Nephron (organoid): ENCODE measurements around the gene ZNF488.
A peak's percentile ranks its signal among the peaks of the same experiment; 100 is the strongest.

ENCODE experiments used
- H3K27ac Mint-ChIP-seq, 3 experiments: 2 replicates each; pipeline ENCODE4 v1.8.0; 2020; ENCODE audit warnings: mixed read lengths in 3 of 3, mild to moderate bottlenecking in 2 of 3, moderate library complexity in 1 of 3
- H3K27me3 Mint-ChIP-seq: 2 replicates; pipeline ENCODE4 v1.8.0; 2021; ENCODE audit warnings: low read depth, mild to moderate bottlenecking, moderate library complexity, mixed read lengths
- H3K36me3 Mint-ChIP-seq: 2 replicates; pipeline ENCODE4 v1.8.0; 2020; ENCODE audit warnings: low read depth, mixed read lengths
- H3K4me1 Mint-ChIP-seq: 2 replicates; pipeline ENCODE4 v1.8.0; 2020; ENCODE audit warnings: mixed read lengths
- H3K4me3 Mint-ChIP-seq, 3 experiments: 2 replicates each; pipeline ENCODE4 v1.8.0; 2020; ENCODE audit warnings: mild to moderate bottlenecking in 3 of 3, mixed read lengths in 3 of 3, moderate library complexity in 2 of 3
- H3K9me3 Mint-ChIP-seq: 2 replicates; pipeline ENCODE4 v1.8.0; 2020; ENCODE audit warnings: mixed read lengths
- CTCF ChIP-seq, 3 experiments: fragments of 200-600 bp; sonication (generic); IDR thresholded peaks; one replicate each; pipeline ENCODE4 v1.5.0; 2021; ENCODE audit warnings: antibody characterized with exemption in 3 of 3; ENCODE audit not compliant: unreplicated experiment in 3 of 3

The ZNF488 gene

GRCh38 chr10:47379445-47379785 lies 4.7 kb downstream of the ZNF488 start:
- Mint-ChIP-seq H3K4me1 (peaks cover 55% of the 10 kb centered on the region), H3K9me3 (peaks cover 2% of the 10 kb centered on the region), H3K36me3 (no peaks in the 10 kb centered on the region), H3K4me3 (no peak overlapping the region), H3K27ac (no peak overlapping the region), H3K27me3 (peaks cover 60% of the 10 kb centered on the region)
- TF ChIP-seq CTCF (IDR thresholded peaks at IDR 0.05; ENCODE audit: unreplicated experiment in 3 of 3): no peak

GRCh38 chr10:47378606-47379444 lies 5.3 kb downstream of the ZNF488 start:
- H3K4me3 Mint-ChIP-seq: no peak overlapping the region
- TF ChIP-seq CTCF (IDR thresholded peaks at IDR 0.05; ENCODE audit: unreplicated experiment in 3 of 3): no peak
- H3K27me3 Mint-ChIP-seq: peaks cover 60% of the 10 kb centered on the region
- no peaks in the 10 kb centered on the region for H3K36me3 Mint-ChIP-seq
- no peak overlapping the region for H3K27ac Mint-ChIP-seq
- peaks cover 53% of the 10 kb centered on the region for H3K4me1 Mint-ChIP-seq
- peaks cover 2% of the 10 kb centered on the region for H3K9me3 Mint-ChIP-seq

- TF ChIP-seq CTCF (IDR thresholded peaks at IDR 0.05; ENCODE audit: unreplicated experiment in 3 of 3): no peak
- peaks cover 2% of the 10 kb centered on the region for H3K9me3 Mint-ChIP-seq
- H3K27me3 Mint-ChIP-seq: peaks cover 57% of the 10 kb centered on the region
- peak overlapping the region in 1 of 3 experiments; percentile 77 for H3K27ac Mint-ChIP-seq
- no peak overlapping the region for H3K4me3 Mint-ChIP-seq
- H3K36me3 Mint-ChIP-seq: no peaks in the 10 kb centered on the region
- peaks cover 52% of the 10 kb centered on the region for H3K4me1 Mint-ChIP-seq
Observed at GRCh38 chr10:47378183-47378510, 5.9 kb downstream of the ZNF488 start.

GRCh38 chr10:47376522-47377220 lies 7.4 kb downstream of the ZNF488 start:
- Mint-ChIP-seq H3K27me3 (peaks cover 47% of the 10 kb centered on the region), H3K9me3 (peaks cover 2% of the 10 kb centered on the region), H3K36me3 (no peaks in the 10 kb centered on the region), H3K4me3 (no peak overlapping the region), H3K27ac (peak overlapping the region in 1 of 3 experiments; percentile 9), H3K4me1 (peaks cover 54% of the 10 kb centered on the region)
- no peak for TF ChIP-seq CTCF (IDR thresholded peaks at IDR 0.05; ENCODE audit: unreplicated experiment in 3 of 3)

- Mint-ChIP-seq H3K4me1 (peaks cover 53% of the 10 kb centered on the region), H3K4me3 (no peak overlapping the region)
Observed at GRCh38 chr10:47374611-47375536, 9.2 kb downstream of the ZNF488 start.

More at GRCh38 chr10:47374611-47375536, 9.2 kb downstream of the ZNF488 start:
- Mint-ChIP-seq H3K36me3 (no peaks in the 10 kb centered on the region), H3K27ac (peak overlapping the region in 2 of 3 experiments; percentile 36 to 42), H3K9me3 (peaks cover 2% of the 10 kb centered on the region), H3K27me3 (peaks cover 34% of the 10 kb centered on the region)
- no peak for TF ChIP-seq CTCF (IDR thresholded peaks at IDR 0.05; ENCODE audit: unreplicated experiment in 3 of 3)
